Dedifferentiated amniotic fluid mesenchymal stem cell (primary cell): ENCODE data around the gene PCDH9.
"Not testable (repeated sequence)": the region's sequence is repeated elsewhere in the genome, so short reads cannot be mapped to it uniquely, and the experiment has no call there.

Experiments
- DNase-seq: peaks from one replicate; pipeline ENCODE4 v3.0.0-alpha.2; 2016; ENCODE audit errors: extremely low spot score

PCDH9 gene

DNA sequence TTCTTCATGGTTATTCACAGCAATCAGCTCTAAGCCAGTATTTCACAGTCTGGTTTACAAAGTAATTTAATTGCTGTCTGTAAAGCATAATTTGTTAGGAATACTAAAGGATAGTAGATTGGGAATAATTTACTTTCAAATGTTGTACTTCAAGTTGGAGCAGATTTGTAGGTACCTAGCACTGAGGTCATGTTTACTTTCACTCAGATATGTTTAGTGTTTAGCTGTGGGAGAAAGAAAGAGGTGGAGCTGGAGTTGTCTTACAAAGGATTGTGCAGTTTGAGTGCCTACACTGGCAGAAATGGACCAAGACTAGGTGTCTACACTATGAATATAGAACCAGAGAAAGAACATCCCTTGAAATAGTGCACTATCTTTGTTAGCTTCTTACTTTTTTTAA lies 464.6 kb downstream of the PCDH9 start:
- DNase-seq, result no peak

- DNase-seq, result not testable (repeated sequence)
Measured at GRCh38 chr13:66760678-66761077, 469.5 kb downstream of the PCDH9 start.

DNA sequence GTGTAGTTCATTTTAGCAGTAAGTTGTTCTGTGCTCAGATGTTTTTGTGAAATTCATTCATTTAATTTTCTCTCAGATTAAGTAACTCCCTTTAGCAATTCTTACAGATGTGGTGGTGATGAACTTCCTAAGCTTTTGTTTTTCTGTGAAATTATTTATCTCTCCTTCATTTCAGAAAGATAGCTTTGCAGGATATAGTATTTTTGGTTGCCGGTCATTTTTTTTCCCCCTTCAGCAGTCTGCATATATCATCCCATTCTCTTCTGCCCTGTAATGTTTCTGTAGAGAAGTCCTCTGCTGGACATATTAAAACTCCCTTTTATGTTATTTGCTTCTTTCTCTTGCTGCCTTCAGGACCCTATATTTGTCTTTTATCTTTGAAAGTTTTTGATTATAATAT lies 470.2 kb downstream of the PCDH9 start:
- no peak for DNase-seq

DNA sequence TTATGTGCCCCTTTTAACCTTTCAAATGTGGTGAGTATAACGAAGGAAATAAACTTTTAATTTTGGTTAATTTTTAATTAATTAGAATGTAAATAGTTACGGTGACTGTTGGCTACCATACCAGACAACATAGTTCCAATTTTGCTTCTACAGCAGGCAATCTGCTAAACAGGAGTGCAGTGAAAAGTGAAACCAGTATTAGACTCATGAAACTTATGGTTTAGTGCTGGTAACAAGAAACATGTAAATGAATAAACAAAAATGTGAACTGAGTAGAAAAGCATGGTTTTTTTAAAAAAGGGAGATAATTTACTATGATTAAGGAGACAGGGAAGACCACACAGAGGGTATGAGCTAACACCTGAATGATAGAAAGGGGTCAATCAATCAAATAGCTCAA lies 478.4 kb downstream of the PCDH9 start:
- no peak for DNase-seq

GRCh38 chr13:66748712-66749111 lies 481.4 kb downstream of the PCDH9 start:
- DNase-seq, result no peak

GRCh38 chr13:66745307-66745706 lies 484.8 kb downstream of the PCDH9 start:
- DNase-seq, result no peak

DNA sequence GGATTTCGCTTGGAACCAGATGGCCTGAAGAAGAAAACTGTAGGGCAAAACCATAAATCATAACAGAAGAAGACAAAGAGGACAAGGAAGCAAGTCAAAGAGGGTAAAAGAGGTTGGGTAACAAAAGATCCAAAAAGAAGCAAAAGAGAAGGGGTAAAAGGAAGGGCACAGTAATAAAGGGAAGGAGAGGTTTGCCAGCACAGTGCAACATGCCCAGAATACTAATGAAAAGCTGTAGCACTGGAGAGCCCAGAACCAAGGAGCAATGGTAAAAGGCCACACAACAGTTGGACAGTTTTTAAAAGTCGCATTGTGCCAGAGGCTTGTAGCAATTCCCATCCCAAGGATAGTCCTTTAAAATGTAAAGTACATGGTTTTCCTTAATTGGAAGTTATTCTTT lies 506.6 kb downstream of the PCDH9 start:
- DNase-seq, result no peak

- no peak for DNase-seq
Measured at GRCh38 chr13:66716538-66716937, 513.6 kb downstream of the PCDH9 start.

DNA sequence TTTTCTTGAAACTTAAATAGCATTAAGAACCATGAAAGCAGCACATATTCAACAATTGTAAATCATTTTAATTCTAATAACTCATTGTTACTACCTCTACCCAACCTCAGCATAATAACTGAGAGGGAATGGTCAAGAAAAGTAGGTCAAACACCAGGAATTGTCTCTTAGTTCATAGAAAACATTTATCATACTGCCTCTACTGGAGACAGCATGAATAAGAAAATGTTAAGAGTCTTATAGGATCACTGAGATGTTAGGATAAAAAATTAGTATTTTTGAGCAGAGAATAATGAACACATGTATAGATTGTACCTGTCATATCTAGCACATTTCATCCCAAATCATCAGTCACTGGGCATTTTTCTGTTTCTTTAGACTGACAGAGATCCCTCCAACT lies 515.3 kb downstream of the PCDH9 start:
- DNase-seq, result no peak

- DNase-seq, result no peak
Measured at GRCh38 chr13:66704110-66704509, 526.0 kb downstream of the PCDH9 start.

DNA sequence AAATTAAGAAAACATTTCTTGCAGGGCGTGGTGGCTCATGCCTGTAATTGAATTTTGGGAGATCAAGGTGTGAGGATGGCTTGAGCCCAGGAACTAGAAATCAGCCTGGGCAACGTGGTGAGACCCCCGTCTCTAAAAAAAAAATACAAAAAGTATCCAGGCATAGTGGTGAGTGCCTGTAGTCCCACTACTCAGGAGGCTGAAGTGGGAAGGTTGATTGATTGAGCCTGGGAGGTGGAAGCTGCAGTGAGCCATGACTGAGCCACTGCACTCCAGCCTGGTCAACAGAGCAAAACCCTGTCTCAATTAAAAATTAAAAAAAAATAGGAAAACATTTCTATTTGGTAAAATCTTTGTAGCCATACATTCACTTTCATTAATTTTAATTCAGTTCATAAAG lies 526.5 kb downstream of the PCDH9 start:
- no peak for DNase-seq

DNA sequence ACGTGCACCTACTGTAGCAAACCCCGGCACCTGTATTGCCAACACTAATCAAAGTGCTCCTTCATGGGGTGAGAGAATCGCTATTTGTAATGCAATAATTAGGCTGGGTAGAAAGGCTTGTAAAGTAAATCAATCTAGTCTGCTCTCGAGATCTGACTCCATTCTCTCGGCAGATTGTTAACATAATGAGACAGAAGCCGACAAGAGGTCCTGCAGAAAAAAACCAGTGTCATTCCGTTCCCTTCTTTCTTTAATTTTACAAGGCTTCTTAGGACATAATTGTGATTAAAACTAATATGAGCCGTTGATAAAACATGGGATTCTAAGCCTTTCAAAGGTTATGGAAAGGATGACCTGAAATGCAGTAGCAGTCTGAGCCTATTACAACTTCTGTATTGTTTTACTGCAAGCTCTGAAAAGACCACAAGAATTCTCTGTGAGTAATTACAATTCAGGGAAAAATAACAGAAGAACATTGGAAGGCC lies 530.0 kb downstream of the PCDH9 start:
- no peak for DNase-seq

GRCh38 chr13:66693656-66694055 lies 536.5 kb downstream of the PCDH9 start:
- no peak for DNase-seq

- no peak for DNase-seq
Measured at GRCh38 chr13:66691149-66691548, 539.0 kb downstream of the PCDH9 start.

- peak; percentile 21 for DNase-seq
Measured at GRCh38 chr13:66689628-66690027, 540.5 kb downstream of the PCDH9 start.

- no peak for DNase-seq
Measured at GRCh38 chr13:66689037-66689619, 541.0 kb downstream of the PCDH9 start.

DNA sequence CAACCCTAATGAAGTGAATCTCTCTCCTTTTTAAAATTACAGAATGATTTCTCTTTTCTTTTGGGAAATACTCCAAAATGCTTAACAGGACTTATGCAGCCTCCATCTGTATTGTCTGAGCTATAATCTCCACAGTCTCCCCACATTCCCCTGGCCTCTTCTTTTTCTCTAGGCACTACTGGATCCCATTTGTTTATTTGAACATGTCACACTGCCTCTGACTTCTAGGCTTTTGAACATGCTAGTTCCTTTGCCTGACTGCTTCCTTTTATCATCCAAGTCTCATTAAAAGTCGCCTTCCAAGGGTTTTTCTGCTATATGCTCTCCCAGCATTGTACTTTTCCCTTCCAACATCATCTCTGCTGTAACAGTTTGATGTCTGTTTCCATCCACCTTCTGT lies 548.7 kb downstream of the PCDH9 start:
- DNase-seq, result no peak

DNA sequence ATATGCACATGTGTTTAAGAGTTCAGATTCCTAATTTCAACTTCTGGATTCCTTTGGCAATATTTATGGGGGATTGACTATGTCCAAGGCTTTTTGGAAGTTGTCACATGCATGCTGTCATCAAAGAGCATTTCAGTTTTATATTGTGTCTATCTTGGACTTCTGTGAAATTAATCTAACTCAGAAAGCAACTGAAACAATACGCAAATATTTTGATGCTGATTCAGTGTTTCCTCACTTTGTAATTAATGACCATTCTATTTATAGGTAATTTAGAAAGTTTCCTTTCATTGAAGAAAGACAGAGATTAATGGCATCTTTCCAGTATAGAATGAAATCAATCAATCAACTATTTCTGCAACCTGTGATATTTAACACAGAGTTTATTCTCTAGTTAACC lies 550.1 kb downstream of the PCDH9 start:
- DNase-seq, result no peak

DNA sequence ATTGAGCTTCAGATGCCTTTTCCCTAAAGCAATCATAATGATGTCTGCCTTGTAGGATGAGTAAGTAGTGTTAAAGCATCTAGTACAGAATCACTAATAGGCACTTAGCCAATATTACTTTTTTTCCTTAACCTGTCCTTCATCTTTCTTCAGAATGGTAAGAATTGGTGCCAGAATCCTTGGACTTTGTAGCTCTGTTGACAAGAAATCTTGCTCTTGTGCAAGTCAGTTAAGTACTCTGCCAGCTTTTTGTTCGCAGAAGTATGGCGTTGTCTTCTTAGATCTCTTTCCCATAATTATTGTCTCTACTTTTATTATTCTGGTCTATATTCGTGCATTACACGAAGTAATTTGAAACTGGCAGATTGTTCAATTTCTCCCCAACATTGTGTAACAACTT lies 554.5 kb downstream of the PCDH9 start:
- DNase-seq, result no peak

GRCh38 chr13:66673401-66673800 lies 556.7 kb downstream of the PCDH9 start:
- DNase-seq, result peak; percentile 70

- DNase-seq, result peak; percentile 90
Measured at GRCh38 chr13:66665991-66666390, 564.1 kb downstream of the PCDH9 start.

GRCh38 chr13:66663711-66664110 lies 566.4 kb downstream of the PCDH9 start:
- no peak for DNase-seq

GRCh38 chr13:66663206-66663605 lies 566.9 kb downstream of the PCDH9 start:
- no peak for DNase-seq

DNA sequence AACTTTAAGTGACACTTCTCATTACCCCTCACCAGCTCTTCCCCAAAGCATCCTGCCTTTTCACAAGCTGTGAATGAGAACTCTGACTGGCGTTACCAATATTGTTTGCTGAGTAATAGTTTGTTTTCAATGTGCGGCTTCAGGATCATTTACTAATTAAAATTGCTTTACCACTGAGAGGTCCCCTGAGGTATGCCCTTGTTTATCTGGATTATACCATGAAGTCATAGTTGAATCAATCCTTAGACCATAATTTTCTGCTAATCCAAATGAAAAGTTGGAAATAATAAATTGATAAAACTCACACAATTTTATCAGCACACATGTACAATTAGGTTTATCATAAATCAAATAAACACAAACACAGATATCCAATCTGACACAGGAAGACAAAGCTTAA lies 568.8 kb downstream of the PCDH9 start:
- no peak for DNase-seq
